ENCODE results near the gene PPM1H.
"Not testable (repeated sequence)": the region's sequence is repeated elsewhere in the genome, so short reads cannot be mapped to it uniquely, and the experiment has no call there.

The PPM1H gene

DNA sequence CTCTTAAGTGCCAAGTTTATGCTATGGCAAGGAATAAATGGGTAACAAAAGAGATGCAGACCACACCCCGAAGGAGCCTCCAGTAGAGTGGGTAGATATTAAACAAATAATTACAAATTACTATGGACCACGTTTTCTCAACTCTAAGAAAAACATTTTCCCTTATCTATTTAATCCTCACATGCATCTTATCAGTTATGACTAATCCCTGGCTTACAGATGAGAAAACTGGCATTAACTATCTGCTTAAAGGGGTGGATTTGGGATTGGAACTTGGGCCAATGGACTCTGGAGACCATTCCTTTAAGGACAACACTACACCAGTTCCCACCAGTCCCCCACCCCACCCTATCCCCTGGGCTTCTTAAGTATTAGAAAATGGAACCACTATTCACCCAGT is 26.3 kb downstream of the PPM1H start:
- DNase-seq (ENCODE audit: low read depth), result no peak

DNA sequence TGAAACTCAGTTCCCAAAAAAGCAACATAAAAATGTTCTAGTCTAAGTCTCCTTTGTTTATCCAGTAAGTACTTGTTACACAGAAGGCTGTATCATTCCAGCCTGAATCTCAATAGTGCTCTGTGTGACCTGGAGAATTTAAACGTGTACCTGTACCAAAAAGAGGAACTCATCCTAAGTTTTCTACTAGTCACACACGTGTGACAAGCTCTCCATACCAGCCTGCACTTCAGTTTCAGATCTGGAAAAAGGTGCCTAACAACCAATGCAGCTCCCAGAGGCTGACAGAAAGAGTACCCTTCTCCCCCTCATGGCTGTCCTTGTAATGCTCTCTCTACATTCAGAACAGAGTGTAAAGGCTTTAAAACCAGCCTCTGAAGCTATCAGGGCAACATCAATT is 27.4 kb downstream of the PPM1H start:
- no peak for DNase-seq (ENCODE audit: low read depth)

DNA sequence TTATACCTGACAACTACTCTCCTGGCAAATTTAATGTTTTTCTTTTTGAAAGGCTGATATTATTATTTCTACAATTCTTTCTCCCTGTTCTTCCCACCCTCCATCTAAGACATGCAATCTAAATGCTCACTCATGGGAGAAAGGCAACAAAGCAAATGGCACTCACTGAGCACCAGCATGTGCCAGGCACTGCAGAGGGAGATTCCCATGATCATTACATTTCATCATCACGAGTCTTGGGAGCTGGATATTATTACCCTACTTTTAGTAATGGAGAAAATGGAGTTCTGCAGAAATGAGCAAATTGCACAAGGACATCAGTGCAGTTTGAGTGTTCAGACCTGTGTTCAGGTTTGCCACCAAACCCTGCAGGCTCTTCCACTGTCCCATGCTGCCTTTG is 27.9 kb downstream of the PPM1H start:
- no peak for DNase-seq (ENCODE audit: low read depth)

DNA sequence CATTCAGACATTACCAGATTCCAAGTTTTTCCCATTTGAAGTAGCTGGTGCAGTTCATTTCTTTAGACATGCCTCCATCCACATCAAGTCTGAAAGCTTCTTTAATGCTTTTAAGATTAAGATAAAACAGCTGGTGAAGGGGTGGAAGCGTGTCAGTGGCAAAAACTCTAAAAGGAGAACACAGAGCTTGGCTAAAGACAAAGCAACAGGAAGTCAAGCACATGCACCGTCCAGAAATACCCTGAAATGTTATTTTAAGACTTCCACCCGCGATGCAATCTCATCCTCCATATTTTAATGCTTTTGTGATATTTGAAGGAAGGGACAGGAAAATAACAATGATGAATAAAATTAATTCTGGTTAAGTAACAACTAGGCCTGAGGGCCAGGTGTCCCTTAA is 31.8 kb downstream of the PPM1H start:
- no peak for DNase-seq (ENCODE audit: low read depth)

DNA sequence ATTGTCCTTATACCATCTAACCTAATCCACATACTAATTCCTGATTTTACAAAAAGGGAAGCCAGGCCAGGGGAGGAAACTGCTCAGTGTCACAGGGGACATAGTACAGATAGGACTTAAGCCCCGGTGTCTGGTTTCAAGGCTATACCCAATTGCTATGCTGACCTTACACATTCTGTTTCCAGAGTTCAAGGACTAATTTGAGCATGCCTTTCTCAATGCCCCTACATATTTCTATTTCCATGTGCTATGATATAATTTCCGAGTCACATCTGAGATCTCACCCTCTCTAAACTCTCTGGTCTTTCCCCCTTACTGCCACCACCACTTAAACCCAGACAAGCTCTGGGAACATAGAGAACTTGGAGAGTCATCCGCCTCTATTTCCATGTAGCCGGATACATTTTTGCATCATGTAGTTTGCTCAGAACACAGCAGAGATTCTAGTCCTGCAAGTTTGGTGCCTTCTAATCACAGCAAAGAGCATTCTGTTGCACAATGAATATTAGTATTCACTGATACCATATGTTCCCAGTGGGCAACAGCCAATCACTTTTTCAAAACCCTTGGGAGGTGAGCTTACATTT is 34.2 kb downstream of the PPM1H start:
- no peak for DNase-seq (ENCODE audit: low read depth)

DNA sequence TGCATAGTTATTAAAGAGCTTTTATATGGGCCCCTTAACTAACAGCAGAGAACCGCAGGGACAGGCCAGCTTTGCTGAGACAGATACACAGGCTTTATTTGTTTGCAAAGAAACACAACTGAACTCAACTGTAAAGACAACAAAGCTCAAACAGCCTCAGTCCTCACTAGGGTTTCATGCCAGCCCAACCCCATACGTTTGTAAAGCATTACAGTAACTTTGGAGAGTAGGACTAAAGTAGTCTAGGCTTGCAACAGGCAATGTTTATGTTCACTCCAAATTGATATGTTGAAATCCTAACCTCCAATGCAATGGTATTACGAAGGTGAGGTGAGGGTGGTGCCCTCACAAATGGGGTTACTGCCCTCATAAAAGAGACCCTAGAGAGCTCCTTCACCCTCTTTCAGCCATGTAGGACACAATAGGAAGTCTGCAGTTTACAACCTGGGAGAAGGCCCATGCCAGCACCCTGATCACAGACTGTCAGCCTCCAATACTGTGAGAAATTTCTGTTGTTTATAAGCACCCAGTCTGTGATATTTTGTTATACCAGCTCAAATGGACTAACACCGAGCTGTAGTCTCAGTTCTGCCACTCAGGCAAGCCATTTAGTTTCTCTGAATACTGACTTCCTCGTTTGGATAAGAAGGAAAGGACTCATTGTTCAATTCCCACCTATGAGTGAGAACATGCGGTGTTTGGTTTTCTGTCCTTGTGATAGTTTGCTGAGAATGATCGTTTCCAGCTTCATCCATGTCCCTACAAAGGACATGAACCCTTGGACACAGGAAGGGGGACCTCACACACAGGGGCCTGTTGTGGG is 35.2 kb downstream of the PPM1H start:
- DNase-seq (ENCODE audit: low read depth), result no peak

DNA sequence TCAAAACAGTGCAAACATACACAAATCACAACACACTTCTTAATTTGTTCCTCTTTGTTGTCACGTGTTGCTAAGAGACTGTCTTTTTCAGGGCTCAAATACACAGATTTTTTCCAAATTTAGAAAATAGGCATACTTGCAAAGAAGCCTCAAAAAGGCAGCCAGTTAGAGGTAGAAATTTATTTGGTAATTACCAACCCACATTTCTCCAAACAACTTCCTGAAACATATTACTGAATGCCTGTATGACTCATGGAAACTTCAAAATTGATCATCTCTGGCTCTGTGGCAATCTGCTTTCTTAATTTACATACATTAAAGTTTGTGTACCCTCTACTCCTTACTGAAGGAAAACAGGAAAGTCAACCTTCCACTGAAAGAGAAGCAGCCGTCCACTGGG is 36.4 kb downstream of the PPM1H start:
- no peak for DNase-seq (ENCODE audit: low read depth)

DNA sequence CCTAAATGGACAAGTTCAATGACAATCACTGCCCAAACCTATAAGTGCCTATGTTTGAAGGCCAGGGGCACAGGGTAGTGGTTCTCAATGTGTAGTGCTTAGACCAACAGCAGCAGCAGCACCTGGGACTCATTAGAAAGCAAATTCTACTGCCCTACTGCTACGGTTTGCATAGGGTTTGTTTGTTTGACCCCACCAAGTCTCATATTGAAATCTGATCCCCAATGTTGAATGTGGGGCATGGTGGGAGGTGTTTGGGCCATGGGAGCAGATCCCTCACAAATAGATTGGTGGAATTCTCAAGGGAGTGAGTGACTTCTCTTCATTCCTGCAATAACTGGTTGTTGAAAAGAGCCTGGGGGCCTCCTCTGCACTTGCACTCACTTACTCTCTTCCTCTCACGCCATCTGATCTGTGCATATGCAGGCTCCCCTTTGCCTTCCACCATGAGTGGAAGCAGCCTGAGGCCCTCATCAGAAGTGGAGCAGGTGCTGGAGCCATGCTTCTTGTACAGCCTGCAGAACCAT is 39.5 kb downstream of the PPM1H start:
- DNase-seq (ENCODE audit: low read depth), result no peak

DNA sequence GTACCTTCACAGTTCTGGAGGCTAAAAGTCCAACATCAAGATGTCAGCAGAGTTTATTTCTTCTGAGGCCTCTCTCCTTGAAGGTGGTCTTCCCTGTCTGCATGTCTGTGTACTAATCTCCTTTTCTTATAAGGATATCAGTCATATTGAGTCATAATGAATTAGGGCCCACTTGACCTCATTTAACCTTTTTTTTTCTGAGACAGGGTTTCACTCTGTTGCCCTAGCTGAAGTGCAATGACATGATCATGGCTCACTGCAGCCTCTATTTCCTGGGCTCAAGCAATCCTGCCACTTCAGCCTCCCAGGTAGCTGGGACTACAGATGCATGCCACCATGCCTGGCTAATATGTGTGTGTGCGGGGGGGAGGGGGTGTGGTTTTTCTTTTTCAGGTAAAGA is 41.7 kb downstream of the PPM1H start:
- no peak for DNase-seq (ENCODE audit: low read depth)

DNA sequence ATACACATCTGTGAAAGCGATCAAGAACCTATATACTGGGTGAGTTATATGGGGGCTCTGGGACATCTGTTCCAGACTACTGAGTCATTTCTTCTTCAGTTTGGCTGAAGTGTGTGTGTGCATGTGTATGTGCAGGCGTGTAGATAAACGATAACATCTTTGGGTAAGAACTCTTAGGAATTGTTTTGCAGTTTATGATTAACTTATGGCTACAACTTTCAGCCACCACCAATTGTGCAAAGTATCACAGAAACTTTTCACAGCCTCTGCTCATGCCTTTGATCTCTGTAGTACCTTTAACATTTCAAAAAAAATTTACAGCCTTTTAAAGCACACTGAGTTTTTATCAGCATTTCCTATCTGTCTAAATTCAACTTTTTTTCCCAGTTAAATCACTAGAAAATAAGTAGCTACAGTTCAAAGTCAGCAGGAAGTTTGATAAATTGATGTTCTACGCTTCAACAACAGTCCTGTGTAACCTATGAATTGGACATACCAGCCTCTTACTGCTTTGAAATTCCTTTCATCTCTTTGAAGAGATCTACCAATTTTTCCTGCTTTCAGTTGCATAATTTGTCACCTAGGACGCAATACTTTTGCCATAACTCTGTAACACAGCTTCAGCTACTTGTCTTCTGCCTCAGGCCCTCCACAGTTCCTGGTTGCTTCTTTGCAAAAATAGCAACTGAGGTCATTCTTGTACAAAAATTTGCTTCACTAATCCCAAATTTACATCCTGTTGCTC is 43.0 kb downstream of the PPM1H start:
- no peak for DNase-seq (ENCODE audit: low read depth)

DNA sequence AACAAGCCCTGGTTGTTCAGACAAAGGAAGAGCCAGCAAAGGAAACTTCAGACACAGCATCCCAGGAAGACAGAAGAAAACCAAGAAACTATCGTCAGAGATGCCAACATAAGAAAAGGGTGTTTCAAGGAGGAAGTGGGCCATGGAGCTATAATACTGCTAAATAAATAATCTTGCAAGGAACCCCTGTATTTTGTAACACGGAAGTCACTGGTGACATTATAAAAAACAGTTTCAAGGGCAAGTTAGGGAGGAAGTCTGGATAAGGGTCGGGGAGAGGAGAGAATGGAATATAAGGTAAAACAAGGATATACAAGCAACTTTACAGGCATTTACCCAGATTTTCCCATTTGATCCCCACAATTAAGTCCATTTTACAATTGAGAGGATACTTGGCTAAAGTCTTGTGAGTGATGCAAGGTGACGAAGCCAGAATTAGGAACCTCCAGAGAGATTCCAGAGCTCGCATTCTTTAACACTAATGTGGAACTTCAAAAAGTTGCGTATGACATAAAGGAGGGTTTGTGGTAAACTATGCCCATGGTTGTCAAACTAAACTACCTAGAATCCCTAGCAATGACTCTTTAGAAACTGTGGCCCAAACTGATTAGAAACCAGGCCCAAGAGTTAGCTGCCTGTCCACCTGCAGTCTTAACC is 46.4 kb downstream of the PPM1H start:
- no peak for DNase-seq (ENCODE audit: low read depth)

DNA sequence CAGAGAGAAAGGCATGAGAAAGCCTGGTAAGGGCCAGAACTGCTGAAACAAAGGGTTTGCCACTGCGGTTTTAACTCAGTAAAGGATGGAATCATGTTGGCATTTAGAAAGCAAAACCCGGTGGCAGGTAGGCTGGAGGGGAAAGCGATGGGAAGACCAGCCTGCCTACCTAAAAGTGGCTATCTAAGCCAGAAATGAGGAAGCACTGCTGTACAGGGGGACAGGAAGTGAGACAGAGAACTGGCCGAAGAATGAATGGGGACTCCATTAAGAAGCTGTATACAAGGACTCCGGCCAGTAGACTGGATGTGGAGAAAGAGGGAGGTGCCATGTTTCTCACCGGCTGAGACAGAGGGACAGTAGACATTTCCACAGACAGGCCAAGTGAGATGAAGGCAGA is 48.2 kb downstream of the PPM1H start:
- no peak for DNase-seq (ENCODE audit: low read depth)

DNA sequence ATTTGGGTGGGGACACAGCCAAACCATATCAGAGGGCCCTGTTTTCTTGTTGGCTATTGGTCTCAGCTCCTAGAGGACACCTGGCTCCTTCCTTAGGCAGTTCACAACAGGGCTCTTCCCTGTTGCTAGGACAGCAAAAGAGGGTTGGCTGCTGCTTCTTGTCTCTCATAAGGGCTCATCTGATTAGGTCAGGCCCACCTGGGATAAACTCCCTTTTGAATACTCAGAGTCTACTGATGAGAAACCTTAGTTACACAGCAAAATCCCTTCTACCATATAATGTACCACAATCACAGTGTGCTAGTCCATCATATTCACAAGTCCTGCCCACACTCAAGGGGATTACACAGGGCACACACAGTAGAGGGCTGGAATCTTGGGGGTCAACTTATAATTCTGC is 49.7 kb downstream of the PPM1H start:
- DNase-seq (ENCODE audit: low read depth), result no peak

DNA sequence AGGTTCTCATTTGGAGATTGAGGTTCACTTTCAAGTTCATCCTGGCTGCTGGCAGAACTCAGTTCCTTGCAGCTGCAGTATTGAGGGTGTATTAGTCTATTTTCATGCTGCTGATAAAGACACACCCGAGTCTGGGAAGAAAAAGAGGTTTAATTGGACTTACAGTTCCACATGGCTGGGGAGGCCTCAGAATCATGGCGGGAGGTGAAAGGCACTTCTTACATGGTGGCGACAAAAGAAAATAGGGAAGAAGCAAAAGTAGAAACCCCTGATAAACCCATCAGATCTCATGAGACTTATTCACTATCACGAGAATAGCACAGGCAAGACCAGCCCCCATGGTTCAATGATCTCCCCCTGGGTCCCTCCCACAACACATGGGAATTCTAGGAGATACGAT is 50.1 kb downstream of the PPM1H start:
- not testable (repeated sequence) for DNase-seq (ENCODE audit: low read depth)

DNA sequence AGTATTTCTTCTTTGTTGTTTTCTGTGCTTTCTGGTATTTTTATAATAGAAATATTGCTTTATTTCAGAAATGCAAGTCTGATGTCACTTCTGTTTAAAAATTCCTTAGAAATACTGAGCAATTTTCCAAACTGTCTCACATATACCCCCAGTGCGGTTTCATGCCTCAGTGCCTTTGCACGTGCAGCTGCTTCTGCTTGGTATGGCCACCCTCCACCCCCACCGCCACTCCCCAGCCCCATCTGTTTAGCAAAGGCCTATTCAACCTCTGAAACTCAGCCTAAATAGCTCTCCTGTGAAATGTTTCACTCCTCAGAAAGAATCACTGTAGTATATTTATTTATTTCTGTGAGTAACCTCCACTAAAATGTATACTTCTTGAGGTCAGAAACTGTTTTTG is 52.3 kb downstream of the PPM1H start:
- DNase-seq (ENCODE audit: low read depth), result no peak

DNA sequence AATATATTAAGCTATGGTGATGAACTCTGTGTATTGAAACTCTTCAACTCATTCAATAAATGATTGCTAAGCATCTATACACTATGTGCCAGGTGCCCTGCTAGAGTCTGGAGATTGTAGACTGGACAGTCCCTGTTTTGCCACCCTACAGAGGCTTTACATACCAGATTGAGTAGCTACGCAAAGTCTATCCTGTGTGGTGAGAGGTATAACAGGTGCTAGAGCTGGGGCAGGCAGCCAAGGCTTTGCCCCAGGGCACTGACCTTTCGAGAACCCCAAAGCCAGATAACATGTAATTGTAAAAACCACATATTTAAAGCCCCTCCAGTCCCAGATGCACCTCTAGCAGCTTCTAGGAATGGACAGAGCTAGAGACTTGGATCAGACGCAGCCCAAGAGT is 52.8 kb downstream of the PPM1H start:
- no peak for DNase-seq (ENCODE audit: low read depth)

DNA sequence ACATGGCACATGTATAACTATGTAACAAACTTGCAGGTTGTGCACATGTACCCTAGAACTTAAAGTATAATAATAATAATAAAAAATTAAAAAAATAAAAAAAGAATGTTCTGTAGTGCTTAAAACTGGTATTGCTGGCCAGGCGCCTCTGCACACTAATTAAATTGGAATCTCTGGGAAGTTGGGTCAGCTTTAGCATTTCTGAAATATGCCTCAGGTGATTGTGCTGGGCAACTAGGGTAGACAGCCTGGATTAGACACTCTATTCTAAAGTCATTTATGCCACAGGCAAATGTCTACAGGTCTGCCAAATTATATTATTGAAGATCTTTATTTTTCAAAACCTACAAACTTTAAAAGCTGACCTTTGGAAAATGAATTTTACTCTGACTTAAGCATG is 55.3 kb downstream of the PPM1H start:
- no peak for DNase-seq (ENCODE audit: low read depth)

DNA sequence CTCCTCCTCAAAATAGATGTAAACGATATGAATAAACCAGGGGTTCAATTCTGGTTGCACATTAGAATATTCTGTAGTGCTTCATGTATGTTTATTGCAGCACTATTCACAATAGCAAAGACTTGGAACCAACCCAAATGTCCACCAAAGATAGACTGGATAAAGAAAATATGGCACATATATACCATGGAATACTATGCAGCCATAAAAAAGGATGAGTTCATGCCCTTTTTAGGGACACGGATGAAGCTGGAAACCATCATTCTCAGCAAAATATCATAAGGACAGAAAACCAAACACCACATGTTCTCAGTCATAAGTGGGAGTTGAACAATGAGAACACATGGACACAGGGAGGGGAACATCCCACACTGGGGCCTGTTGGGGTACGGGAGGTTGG is 55.7 kb downstream of the PPM1H start:
- not testable (repeated sequence) for DNase-seq (ENCODE audit: low read depth)

DNA sequence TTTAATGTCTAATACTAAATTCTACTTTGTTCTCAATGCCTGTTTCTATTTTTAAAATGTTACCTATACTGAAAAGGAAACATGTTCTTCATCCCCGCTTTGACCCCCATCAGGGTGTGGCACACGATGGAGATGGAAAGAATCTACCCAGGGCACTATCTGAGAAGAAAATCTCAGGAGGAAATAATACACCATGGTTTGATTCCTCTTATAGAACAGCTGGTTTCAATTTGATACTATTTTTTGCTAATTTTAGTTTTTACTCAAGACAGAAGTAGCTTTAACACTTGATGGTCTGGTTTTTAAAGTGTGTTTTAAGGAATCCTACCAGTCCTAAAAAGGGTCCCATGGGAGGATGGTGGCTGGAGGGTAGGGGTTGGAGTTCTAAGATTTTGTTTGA is 56.7 kb downstream of the PPM1H start:
- DNase-seq (ENCODE audit: low read depth), result no peak

DNA sequence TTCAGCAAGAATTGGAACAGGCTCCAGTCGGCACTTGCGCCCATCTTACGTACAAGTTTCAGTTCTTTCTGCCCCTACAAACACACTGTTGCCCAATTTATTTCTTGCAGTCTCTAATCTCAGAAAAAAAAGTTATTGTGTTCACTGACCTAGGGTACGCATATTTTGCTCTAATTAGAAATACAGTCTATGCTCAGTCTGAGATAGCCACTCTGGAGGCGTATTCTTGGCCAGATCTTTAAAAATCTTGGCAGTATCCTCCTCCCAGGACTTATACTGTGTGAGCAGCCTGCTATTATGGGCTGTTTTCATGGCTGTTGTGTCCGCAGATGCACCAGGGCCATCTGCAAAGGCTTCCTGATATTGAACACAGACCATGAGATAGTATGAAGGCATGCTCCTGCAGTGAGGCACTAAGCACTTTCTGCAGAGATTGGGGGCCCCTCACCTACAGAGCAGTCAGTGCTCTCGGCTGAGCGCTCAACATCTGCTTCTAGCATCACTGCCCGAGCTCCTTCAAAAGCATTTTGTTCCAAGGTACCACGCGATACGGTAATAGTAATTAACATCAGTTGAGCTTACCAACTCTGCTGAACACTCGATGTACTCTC is 57.9 kb downstream of the PPM1H start:
- no peak for DNase-seq (ENCODE audit: low read depth)

DNA sequence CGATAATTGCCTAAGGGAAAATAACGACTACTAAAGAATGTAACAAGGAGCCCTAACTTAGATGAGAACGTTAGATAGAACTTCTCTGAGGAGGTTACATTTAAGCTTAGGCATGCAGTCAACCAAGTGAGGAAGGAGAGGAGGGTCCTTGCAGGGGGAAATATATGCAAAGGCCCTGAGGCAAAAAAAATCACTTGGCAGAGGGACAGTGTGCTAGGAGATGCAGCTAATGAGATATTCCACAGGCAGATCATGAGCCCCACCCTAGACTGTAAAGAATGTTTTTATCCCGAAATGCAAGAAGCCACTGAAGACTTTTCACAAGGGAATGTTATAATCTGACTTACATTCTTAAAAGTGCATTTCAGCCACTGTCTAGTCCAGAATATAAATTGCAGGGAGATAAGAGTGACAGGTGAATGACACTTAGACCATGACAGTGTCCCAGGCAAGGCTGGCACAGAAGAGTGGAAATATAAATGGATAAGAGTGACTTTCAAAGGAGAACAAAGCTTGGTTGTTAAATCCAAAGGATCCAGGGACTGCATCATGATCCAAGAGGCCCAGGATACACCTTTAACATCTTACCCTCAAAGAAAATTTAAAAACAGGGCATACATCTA is 61.0 kb downstream of the PPM1H start:
- no peak for DNase-seq (ENCODE audit: low read depth)
